Chondrocyte (in vitro differentiated cells): Measurements from ENCODE around the gene ARHGAP12. TPM values are rescaled to one million over a fixed set of nuclear protein-coding genes. Genes with fewer than 3 reads are reported as not detected.

Source experiments
- DNase-seq: peaks from one replicate; pipeline ENCODE4 v3.0.0; 2021; ENCODE audit warnings: mixed read lengths, low spot score
- H3K27ac Mint-ChIP-seq: one replicate; pipeline ENCODE4 v1.8.0; 2021; ENCODE audit warnings: mild to moderate bottlenecking, moderate library complexity, mixed read lengths; ENCODE audit not compliant: unreplicated experiment
- H3K27me3 Mint-ChIP-seq: 2 replicates; pipeline ENCODE4 v1.8.0; 2021; ENCODE audit warnings: low read depth, mixed read lengths
- H3K36me3 Mint-ChIP-seq: 2 replicates; pipeline ENCODE4 v1.8.0; 2021; ENCODE audit warnings: low read depth, mixed read lengths
- H3K4me1 Mint-ChIP-seq: 2 replicates; pipeline ENCODE4 v1.8.0; 2021; ENCODE audit warnings: low read depth, mild to moderate bottlenecking, mixed read lengths
- H3K4me3 Mint-ChIP-seq: one replicate; pipeline ENCODE4 v1.8.0; 2021; ENCODE audit warnings: mild to moderate bottlenecking, moderate library complexity, mixed read lengths; ENCODE audit not compliant: unreplicated experiment
- H3K9me3 Mint-ChIP-seq: 2 replicates; pipeline ENCODE4 v1.8.0; 2021; ENCODE audit warnings: low read depth, mixed read lengths
- CTCF ChIP-seq: fragments of 200-600 bp; sonication (generic); IDR thresholded peaks from 2 replicates; pipeline ENCODE4 v1.5.0; 2021; ENCODE audit warnings: antibody characterized with exemption, mild to moderate bottlenecking, moderate library complexity
- total RNA-seq: library from RNA; stranded (reverse); gene quantifications from 3 replicates; pipeline ENCODE4 v1.2.1, GENCODE V29; 2021

Gene ARHGAP12
- total RNA-seq, 1 donor from 2014 or later = 18.1 TPM

GRCh38 chr10:31871266-31872065, 57.2 kb downstream of the ARHGAP12 start:
- no peak for TF ChIP-seq CTCF
- peaks cover 2% of the 10 kb centered on the region for H3K4me1 Mint-ChIP-seq
- no peak for DNase-seq
- H3K36me3 Mint-ChIP-seq = no peaks in the 10 kb centered on the region
- no peaks in the 10 kb centered on the region for H3K27me3 Mint-ChIP-seq
- H3K9me3 Mint-ChIP-seq = no peaks in the 10 kb centered on the region
- no peak overlapping the region for H3K4me3 Mint-ChIP-seq
- no peak overlapping the region for H3K27ac Mint-ChIP-seq

GRCh38 chr10:31867646-31868045, 61.0 kb downstream of the ARHGAP12 start:
- Mint-ChIP-seq H3K27ac (no peak overlapping the region), H3K4me1 (peaks cover 13% of the 10 kb centered on the region)

GRCh38 chr10:31866118-31866670, 62.4 kb downstream of the ARHGAP12 start:
- peaks cover 2% of the 10 kb centered on the region for H3K36me3 Mint-ChIP-seq
- H3K4me3 Mint-ChIP-seq = no peak overlapping the region
- no peaks in the 10 kb centered on the region for H3K27me3 Mint-ChIP-seq
- H3K4me1 Mint-ChIP-seq = peaks cover 19% of the 10 kb centered on the region
- no peak for DNase-seq
- H3K27ac Mint-ChIP-seq = no peak overlapping the region
- TF ChIP-seq CTCF = no peak
- no peaks in the 10 kb centered on the region for H3K9me3 Mint-ChIP-seq

More at GRCh38 chr10:31867646-31868045, 61.0 kb downstream of the ARHGAP12 start:
- no peak for DNase-seq
- Mint-ChIP-seq H3K36me3 (peaks cover 2% of the 10 kb centered on the region), H3K27me3 (no peaks in the 10 kb centered on the region), H3K4me3 (no peak overlapping the region), H3K9me3 (no peaks in the 10 kb centered on the region)
- TF ChIP-seq CTCF = no peak

GRCh38 chr10:31864834-31865518, 63.7 kb downstream of the ARHGAP12 start:
- Mint-ChIP-seq H3K4me3 (peak overlapping the region; percentile 3), H3K36me3 (peaks cover 2% of the 10 kb centered on the region), H3K27me3 (no peaks in the 10 kb centered on the region), H3K4me1 (peaks cover 19% of the 10 kb centered on the region), H3K27ac (peak overlapping the region; percentile 52), H3K9me3 (no peaks in the 10 kb centered on the region)
- no peak for TF ChIP-seq CTCF
- DNase-seq = no peak

- Mint-ChIP-seq H3K27ac (no peak overlapping the region), H3K4me1 (no peaks in the 10 kb centered on the region), H3K36me3 (peaks cover 17% of the 10 kb centered on the region)
Observed at GRCh38 chr10:31855033-31855432, 73.6 kb downstream of the ARHGAP12 start.

More at GRCh38 chr10:31855033-31855432, 73.6 kb downstream of the ARHGAP12 start:
- no peak for DNase-seq
- TF ChIP-seq CTCF = no peak
- Mint-ChIP-seq H3K4me3 (no peak overlapping the region), H3K9me3 (no peaks in the 10 kb centered on the region), H3K27me3 (no peaks in the 10 kb centered on the region)
